H1 (cell line): Measurements from ENCODE around the gene MPPED2. TPM values are rescaled to one million over a fixed set of nuclear protein-coding genes. Genes with fewer than 3 reads are reported as not detected.

ENCODE experiments used
- CTCF ChIA-PET: fragments of 300-600 bp; sonication (Branson Sonifier 250); formaldehyde crosslinking; loops from one replicate; lab custom pipeline; 2021; ENCODE audit not compliant: partially characterized antibody; lab: Charles Lee
- POLR2A ChIA-PET: fragments of 300-600 bp; sonication (Branson Sonifier 250); formaldehyde crosslinking; loops from one replicate; lab custom pipeline; 2021; ENCODE audit warnings: inconsistent platforms; ENCODE audit not compliant: partially characterized antibody; lab: Charles Lee
- DNase-seq, 2 experiments: peaks; one replicate each; pipeline versions ENCODE4 v3.0.0 to v3.0.0-alpha.2; 2010 to 2022; ENCODE audit warnings: low spot score in 2 of 2, low read depth in 1 of 2, mixed read lengths in 1 of 2
- FAIRE-seq: peaks from 2 replicates; lab custom pipeline; 2011; peaks lifted over from hg19 to GRCh38; lab: Jason Lieb, UNC
- H2AFZ ChIP-seq: 2 replicates; pipeline ENCODE4 v1.8.1; 2012; ENCODE audit warnings: low read length, inconsistent platforms
- H2AK5ac ChIP-seq: 2 replicates; pipeline ENCODE4 v1.6.1; 2013; ENCODE audit warnings: low read depth, low read length
- H2BK120ac ChIP-seq: replicated peaks from 2 replicates; pipeline ENCODE3; 2013; ENCODE audit warnings: low read depth, low read length, inconsistent platforms
- H2BK12ac ChIP-seq: 2 replicates; pipeline ENCODE4 v1.6.1; 2013; ENCODE audit warnings: low read depth, low read length
- H2BK15ac ChIP-seq: 2 replicates; pipeline ENCODE4 v1.6.1; 2013; ENCODE audit warnings: low read length
- H2BK20ac ChIP-seq: 2 replicates; pipeline ENCODE4 v1.6.1; 2013; ENCODE audit warnings: low read length
- H2BK5ac ChIP-seq: 2 replicates; pipeline ENCODE4 v1.6.1; 2013; ENCODE audit warnings: low read depth, low read length
- H3K14ac ChIP-seq: 2 replicates; pipeline ENCODE4 v1.6.1; 2013; ENCODE audit warnings: inconsistent platforms; ENCODE audit not compliant: insufficient read length
- H3K18ac ChIP-seq: 2 replicates; pipeline ENCODE4 v1.6.1; 2013; ENCODE audit warnings: low read length; ENCODE audit errors: extremely low read depth
- H3K23ac ChIP-seq: 2 replicates; pipeline ENCODE4 v1.6.1; 2013; ENCODE audit warnings: inconsistent platforms; ENCODE audit not compliant: insufficient read length
- H3K23me2 ChIP-seq: 2 replicates; pipeline ENCODE4 v1.6.1; 2013; ENCODE audit warnings: low read depth, low read length
- H3K27ac ChIP-seq: 2 replicates; pipeline ENCODE4 v1.6.1; 2011; ENCODE audit warnings: low read depth, low read length, inconsistent platforms
- H3K27me3 ChIP-seq, 4 experiments: replicated peaks in 1 of 4; 1 replicate in 1 of 4; 2 replicates in 3 of 4; pipeline versions ENCODE4 v1.6.1 to v1.8.1; 2011 to 2013; ENCODE audit warnings: low read length in 3 of 4, mild to moderate bottlenecking in 3 of 4, inconsistent platforms in 2 of 4, mixed read lengths in 2 of 4, moderate library complexity in 1 of 4; ENCODE audit not compliant: control insufficient read depth in 3 of 4, insufficient read depth in 3 of 4; ENCODE audit errors: extremely low read depth in 1 of 4
- H3K36me3 ChIP-seq, 4 experiments: 2 replicates each; pipeline versions ENCODE4 v1.6.1 to v1.8.1; 2011 to 2013; ENCODE audit warnings: mild to moderate bottlenecking in 4 of 4, low read length in 3 of 4, moderate library complexity in 2 of 4, control low read depth in 1 of 4, inconsistent platforms in 1 of 4; ENCODE audit not compliant: insufficient read depth in 4 of 4, control insufficient read depth in 2 of 4
- H3K4ac ChIP-seq: replicated peaks from 2 replicates; pipeline ENCODE3; 2013; ENCODE audit warnings: low read length, low read depth, mixed read lengths, inconsistent platforms; ENCODE audit not compliant: insufficient read length
- H3K4me1 ChIP-seq, 4 experiments: replicated peaks in 1 of 4; 1 replicate in 1 of 4; 2 replicates in 3 of 4; pipeline versions ENCODE4 v1.6.1 to v1.8.1; 2011 to 2013; ENCODE audit warnings: low read length in 3 of 4, inconsistent platforms in 2 of 4, mixed read lengths in 1 of 4; ENCODE audit not compliant: insufficient read depth in 4 of 4, control insufficient read depth in 3 of 4
- H3K4me2 ChIP-seq, 2 experiments: 2 replicates each; pipeline versions ENCODE4 v1.6.1 to v1.8.1; 2011 to 2013; ENCODE audit warnings: low read depth in 2 of 2, low read length in 2 of 2, control low read depth in 1 of 2, inconsistent platforms in 1 of 2, mild to moderate bottlenecking in 1 of 2; ENCODE audit not compliant: insufficient read depth in 1 of 2
- H3K4me3 ChIP-seq, 4 experiments: fragments of 200-600, 300-600 bp in 1 of 4; sonication (generic), shearing (Covaris generic), sonication (Bioruptor Twin) in 1 of 4; 2 replicates each; pipeline versions ENCODE4 v1.5.1 to v1.8.1; 2011 to 2016; ENCODE audit warnings: low read length in 4 of 4, low read depth in 3 of 4, control low read depth in 2 of 4, inconsistent platforms in 2 of 4, mild to moderate bottlenecking in 2 of 4, mixed read lengths in 1 of 4, moderate library complexity in 1 of 4; ENCODE audit not compliant: insufficient read depth in 2 of 4; ENCODE audit errors: extremely low read depth in 1 of 4
- H3K56ac ChIP-seq: replicated peaks from 2 replicates; pipeline ENCODE3; 2013; ENCODE audit warnings: low read depth, mild to moderate bottlenecking, mixed read lengths, low read length, inconsistent platforms; ENCODE audit not compliant: insufficient read length
- H3K79me1 ChIP-seq: 2 replicates; pipeline ENCODE4 v1.6.1; 2013; ENCODE audit warnings: low read depth, low read length, control low read depth
- H3K79me2 ChIP-seq, 2 experiments: 2 replicates each; pipeline versions ENCODE4 v1.6.1 to v1.8.1; 2012 to 2013; ENCODE audit warnings: low read length in 2 of 2, mild to moderate bottlenecking in 2 of 2, inconsistent platforms in 1 of 2; ENCODE audit not compliant: insufficient read depth in 2 of 2, control insufficient read depth in 1 of 2
- H3K9ac ChIP-seq, 4 experiments: replicated peaks in 1 of 4; 1 replicate in 1 of 4; 2 replicates in 3 of 4; pipeline versions ENCODE4 v1.6.1 to v1.8.1; 2011 to 2013; ENCODE audit warnings: low read depth in 3 of 4, low read length in 3 of 4, control low read depth in 2 of 4, mild to moderate bottlenecking in 2 of 4, moderate library complexity in 2 of 4, inconsistent platforms in 1 of 4; ENCODE audit errors: extremely low read depth in 1 of 4
- H3K9me3 ChIP-seq, 2 experiments: 2 replicates each; pipeline versions ENCODE4 v1.6.1 to v1.8.1; 2012 to 2013; ENCODE audit warnings: mild to moderate bottlenecking in 2 of 2, moderate library complexity in 2 of 2, control low read depth in 1 of 2, inconsistent platforms in 1 of 2, low read depth in 1 of 2, low read length in 1 of 2, mixed read lengths in 1 of 2; ENCODE audit not compliant: insufficient read depth in 2 of 2
- H4K20me1 ChIP-seq, 2 experiments: replicated peaks in 1 of 2; 2 replicates each; pipeline versions ENCODE3 to v1.8.1; 2011 to 2013; ENCODE audit warnings: inconsistent platforms in 2 of 2, low read length in 2 of 2, mild to moderate bottlenecking in 1 of 2; ENCODE audit not compliant: insufficient read depth in 2 of 2, control insufficient read depth in 1 of 2
- H4K5ac ChIP-seq: 2 replicates; pipeline ENCODE4 v1.6.1; 2013; ENCODE audit warnings: low read length, low read depth, mixed read lengths, inconsistent platforms; ENCODE audit not compliant: insufficient read length
- H4K8ac ChIP-seq: 2 replicates; pipeline ENCODE4 v1.8.0; 2013; ENCODE audit warnings: mild to moderate bottlenecking, moderate library complexity, low read length, inconsistent platforms; ENCODE audit not compliant: insufficient read depth; ENCODE audit errors: extremely low read depth
- H4K91ac ChIP-seq: replicated peaks from 2 replicates; pipeline ENCODE3; 2013; ENCODE audit warnings: low read length, mixed read lengths, inconsistent platforms; ENCODE audit not compliant: insufficient read length
- KDM5A ChIP-seq: fragments of 200-600 bp; IDR thresholded peaks from 2 replicates; pipeline ENCODE4 v1.7.1; 2012; ENCODE audit warnings: mild to moderate bottlenecking, low read length, inconsistent platforms, mixed read lengths
- RFX5 ChIP-seq: IDR thresholded peaks from 2 replicates; pipeline ENCODE4 v1.6.1; 2011; ENCODE audit warnings: low read depth, low read length, improper control_type of control experiment, borderline replicate concordance
- WGBS, 2 experiments: shearing (Covaris generic) in 1 of 2; methylation state at CpG; one replicate each; pipeline versions ENCODE4 v1.1.6 to v1.1.7; 2013 to 2015; ENCODE audit warnings: low lambda C conversion rate in 2 of 2, mixed read lengths in 2 of 2, inconsistent platforms in 1 of 2, low coverage in 1 of 2, missing lambda C conversion rate in 1 of 2; ENCODE audit not compliant: insufficient replicate concordance in 2 of 2, insufficient coverage in 1 of 2, insufficient read length in 1 of 2; ENCODE audit errors: extremely low coverage in 1 of 2, missing lambda C conversion rate in 1 of 2; 5-methylcytosine and 5-hydroxymethylcytosine counted together
- polyA plus RNA-seq, 7 experiments: library from polyadenylated mRNA; depleted of rRNA in 3 of 7; stranded (reverse) in 5 of 7; unstranded in 2 of 7; fragments of >200 nt in 5 of 7; fragments of 200-250 nt in 2 of 7; gene quantifications; 1 replicate in 5 of 7; 2 replicates in 1 of 7; 4 replicates in 1 of 7; pipeline versions ENCODE4 v1.2.1 to v1.2.3, GENCODE V29; 2011 to 2013; ENCODE audit warnings: missing spikeins in 2 of 7, mixed read lengths in 2 of 7
- total RNA-seq: library from RNA; stranded (reverse); fragmentation: NEBNext Ultra II Directional; extraction: Animal tissue kit (Norgen Biotek cat#: 25700); gene quantifications from 2 replicates; pipeline ENCODE4 v1.2.1, GENCODE V29; 2021

Gene MPPED2
- total and polyA plus RNA-seq, 2 of the 8 experiments (the other 6 are each of a cell fraction or from before 2014, with no cell fraction given) = 1.3 to 3.5 TPM

DNA sequence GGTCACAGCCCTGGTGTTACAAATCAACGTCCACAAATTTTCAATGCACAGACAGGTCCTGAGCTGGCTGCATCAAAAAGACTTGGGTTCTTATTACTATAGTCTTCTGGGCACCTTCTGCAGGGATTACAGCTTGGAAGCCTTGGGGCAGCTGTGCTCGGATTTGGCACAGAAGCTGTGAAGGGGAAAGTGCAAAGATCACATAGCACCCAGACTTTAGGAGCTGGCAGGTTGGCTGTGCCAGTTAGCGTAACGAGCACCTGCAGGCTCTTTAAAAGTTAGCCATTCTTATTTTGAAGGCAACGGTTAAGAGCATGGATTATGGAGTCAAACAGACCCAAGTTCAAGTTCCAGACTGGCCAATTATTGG, 162.9 kb downstream of the MPPED2 start:
- H3K18ac ChIP-seq = no peak overlapping the region; the same call in 1 of the 2 replicates
- no peaks in the 10 kb centered on the region for H3K27me3 ChIP-seq
- no peak overlapping the region for H2BK5ac ChIP-seq
- H3K4me2 ChIP-seq = peak overlapping the region; percentile 54 to 67
- H4K5ac ChIP-seq = no peak overlapping the region
- H3K23ac ChIP-seq = no peak overlapping the region
- H4K91ac ChIP-seq = no peak overlapping the region
- no peak overlapping the region for H3K14ac ChIP-seq
- 78% methylated on average over 5 of the region's 5 CpGs; no CpG with 5 or more reads in 1 of the 2 experiments for WGBS, 2 experiments
- H2AK5ac ChIP-seq = no peak overlapping the region
- H3K56ac ChIP-seq = no peak overlapping the region
- H3K9ac ChIP-seq = no peak overlapping the region; a peak in 1 of 7 replicates
- no peaks in the 10 kb centered on the region for H3K9me3 ChIP-seq
- no peak overlapping the region for H2BK20ac ChIP-seq
- 0 out of 2 replicates have a peak overlapping the region, but pooled peaks have one; percentile 20 for H2BK12ac ChIP-seq
- POLR2A ChIA-PET = interaction anchor here (1.2 kb wide), 1 partner anchor 19 kb away, joined by 3 read pairs; no protein-coding TSS in a partner anchor
- H3K4ac ChIP-seq = no peak overlapping the region
- no peak overlapping the region for H2BK15ac ChIP-seq
- no peaks in the 10 kb centered on the region for H3K79me1 ChIP-seq
- H3K36me3 ChIP-seq = no peaks in the 10 kb centered on the region
- no peaks in the 10 kb centered on the region for H3K79me2 ChIP-seq
- no peak overlapping the region for H2BK120ac ChIP-seq
- no peaks in the 10 kb centered on the region for H3K23me2 ChIP-seq
- H4K8ac ChIP-seq = no peak overlapping the region
- H3K27ac ChIP-seq = no peak overlapping the region
- no peaks in the 10 kb centered on the region for H4K20me1 ChIP-seq
- H2AFZ ChIP-seq = peak overlapping the region; percentile 45; the same call in 1 of the 2 replicates
- TF ChIP-seq RFX5 (no peak), KDM5A (no peak)
- TF ChIP-seq, all 59 proteins: peak for 0
- peaks cover 7 to 18% (median 11%) of the 10 kb centered on the region in 4 experiments; a peak in 6 of 7 replicates for H3K4me1 ChIP-seq
- H3K4me3 ChIP-seq = peak overlapping the region in 1 of 4 experiments; percentile 12; a peak in 3 of 8 replicates
- DNase-seq (no peak), FAIRE-seq (no peak)
- CTCF ChIA-PET = interaction anchor here (0.6 to 0.7 kb wide), 2 partner anchors 35 to 135 kb away, joined by 3 read pairs; no protein-coding TSS in a partner anchor
